Measurements from ENCODE around the gene MED28.

Gene MED28

GRCh38 chr4:17613761-17614415 is 553 bp upstream of the MED28 start:
- DNase-seq (ENCODE audit: low read depth), result peak; percentile 73
- TF ChIP-seq CTCF (conservative IDR thresholded peaks at IDR 0.05; ENCODE audit: low read depth, low read length), result no peak
- peak overlapping the region; percentile 88 for H3K4me3 ChIP-seq (ENCODE audit: low read depth, low read length)

GRCh38 chr4:17616283-17616682 is 1.8 kb downstream of the MED28 start:
- H3K4me3 ChIP-seq (ENCODE audit: low read depth, low read length), result no peak overlapping the region
- no peak for TF ChIP-seq CTCF (conservative IDR thresholded peaks at IDR 0.05; ENCODE audit: low read depth, low read length)
- no peak for DNase-seq (ENCODE audit: low read depth)

- no peak for TF ChIP-seq CTCF (conservative IDR thresholded peaks at IDR 0.05; ENCODE audit: low read depth, low read length)
- no peak for DNase-seq (ENCODE audit: low read depth)
- H3K4me3 ChIP-seq (ENCODE audit: low read depth, low read length), result no peak overlapping the region
Measured at GRCh38 chr4:17618926-17619325, 4.5 kb downstream of the MED28 start.

GRCh38 chr4:17619416-17620105 is 5.1 kb downstream of the MED28 start:
- peak; percentile 77 for DNase-seq (ENCODE audit: low read depth)
- H3K4me3 ChIP-seq (ENCODE audit: low read depth, low read length), result no peak overlapping the region
- no peak for TF ChIP-seq CTCF (conservative IDR thresholded peaks at IDR 0.05; ENCODE audit: low read depth, low read length)

- H3K4me3 ChIP-seq (ENCODE audit: low read depth, low read length), result no peak overlapping the region
- TF ChIP-seq CTCF (conservative IDR thresholded peaks at IDR 0.05; ENCODE audit: low read depth, low read length), result no peak
- no peak for DNase-seq (ENCODE audit: low read depth)
Measured at GRCh38 chr4:17623451-17624001, 9.1 kb downstream of the MED28 start.

- no peak for DNase-seq (ENCODE audit: low read depth)
- H3K4me3 ChIP-seq (ENCODE audit: low read depth, low read length), result no peak overlapping the region
- TF ChIP-seq CTCF (conservative IDR thresholded peaks at IDR 0.05; ENCODE audit: low read depth, low read length), result no peak
Measured at GRCh38 chr4:17624821-17625220, 10.4 kb downstream of the MED28 start.
